ENCODE measurements around the gene NBAS.

The NBAS gene

GRCh38 chr2:15126373-15126772, 434.8 kb downstream of the NBAS start:
- Histone ChIP-seq H3K4me3 (ENCODE audit: low read length) (no peak overlapping the region), H3K4me1 (ENCODE audit: control insufficient read depth, insufficient read depth, low read length) (no peaks in the 10 kb centered on the region), H3K27me3 (ENCODE audit: control insufficient read depth, insufficient read depth, low read length) (no peaks in the 10 kb centered on the region), H3K9ac (ENCODE audit: low read length) (no peak overlapping the region), H3K36me3 (ENCODE audit: control insufficient read depth, insufficient read depth, low read length) (no peaks in the 10 kb centered on the region), H3K9me3 (ENCODE audit: control insufficient read depth, low read length) (no peaks in the 10 kb centered on the region)

DNA sequence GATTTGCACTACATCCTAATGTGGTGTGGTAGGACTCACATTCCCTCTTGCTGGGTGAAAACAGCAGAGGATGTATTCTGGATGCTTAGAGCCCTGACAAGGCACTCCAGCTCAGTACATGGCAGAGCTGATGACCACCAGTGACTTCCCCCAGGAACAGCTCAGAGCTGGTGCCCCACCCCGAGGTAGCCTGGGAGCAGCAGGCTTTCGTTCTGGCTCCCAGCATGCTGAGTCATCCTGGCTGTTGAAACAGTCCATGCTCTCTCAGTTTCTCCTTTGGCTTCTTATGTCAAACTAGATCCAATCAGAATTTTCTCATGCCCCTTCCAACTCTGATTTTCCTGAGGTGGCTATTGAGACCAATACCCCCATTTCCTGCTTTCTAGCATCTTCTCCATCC, 438.2 kb downstream of the NBAS start:
- no peaks in the 10 kb centered on the region for H3K9me3 ChIP-seq (ENCODE audit: control insufficient read depth, low read length)
- no peaks in the 10 kb centered on the region for H3K36me3 ChIP-seq (ENCODE audit: control insufficient read depth, insufficient read depth, low read length)
- no peak overlapping the region for H3K4me3 ChIP-seq (ENCODE audit: low read length)
- H3K9ac ChIP-seq (ENCODE audit: low read length) = no peak overlapping the region
- no peaks in the 10 kb centered on the region for H3K27me3 ChIP-seq (ENCODE audit: control insufficient read depth, insufficient read depth, low read length)
- no peaks in the 10 kb centered on the region for H3K4me1 ChIP-seq (ENCODE audit: control insufficient read depth, insufficient read depth, low read length)

GRCh38 chr2:15120631-15121030, 440.5 kb downstream of the NBAS start:
- H3K4me3 ChIP-seq (ENCODE audit: low read length) = no peak overlapping the region
- H3K9me3 ChIP-seq (ENCODE audit: control insufficient read depth, low read length) = no peaks in the 10 kb centered on the region
- no peak overlapping the region for H3K9ac ChIP-seq (ENCODE audit: low read length)
- no peaks in the 10 kb centered on the region for H3K27me3 ChIP-seq (ENCODE audit: control insufficient read depth, insufficient read depth, low read length)
- no peaks in the 10 kb centered on the region for H3K4me1 ChIP-seq (ENCODE audit: control insufficient read depth, insufficient read depth, low read length)
- no peaks in the 10 kb centered on the region for H3K36me3 ChIP-seq (ENCODE audit: control insufficient read depth, insufficient read depth, low read length)

DNA sequence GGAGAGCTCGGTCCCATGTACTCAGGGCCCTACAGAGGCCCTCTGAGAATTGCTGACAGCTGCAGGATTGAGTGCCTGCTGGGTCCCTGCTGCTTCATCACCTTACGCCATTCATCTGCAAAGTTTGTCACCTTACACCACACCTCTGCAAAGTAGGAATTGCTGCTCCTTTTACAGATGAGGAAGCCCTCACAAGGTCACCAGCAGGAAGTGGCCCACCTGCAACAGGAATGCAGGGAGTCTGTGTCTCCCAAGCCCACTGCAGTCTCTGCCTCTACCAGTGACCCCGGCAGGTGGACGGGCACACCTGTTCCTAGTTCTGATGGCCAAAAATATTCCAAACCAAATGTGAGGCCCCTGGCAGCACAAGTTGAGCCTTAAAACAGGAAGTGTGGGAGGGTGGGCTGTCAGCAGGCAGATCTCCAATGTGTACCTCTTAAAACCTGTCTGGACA, 441.4 kb downstream of the NBAS start:
- H3K27me3 ChIP-seq (ENCODE audit: control insufficient read depth, insufficient read depth, low read length) = no peaks in the 10 kb centered on the region
- H3K4me3 ChIP-seq (ENCODE audit: low read length) = no peak overlapping the region
- H3K9me3 ChIP-seq (ENCODE audit: control insufficient read depth, low read length) = no peaks in the 10 kb centered on the region
- no peaks in the 10 kb centered on the region for H3K4me1 ChIP-seq (ENCODE audit: control insufficient read depth, insufficient read depth, low read length)
- no peak overlapping the region for H3K9ac ChIP-seq (ENCODE audit: low read length)
- no peaks in the 10 kb centered on the region for H3K36me3 ChIP-seq (ENCODE audit: control insufficient read depth, insufficient read depth, low read length)

GRCh38 chr2:15117409-15118050, 443.6 kb downstream of the NBAS start:
- Histone ChIP-seq H3K4me1 (ENCODE audit: control insufficient read depth, insufficient read depth, low read length) (no peaks in the 10 kb centered on the region), H3K27me3 (ENCODE audit: control insufficient read depth, insufficient read depth, low read length) (no peaks in the 10 kb centered on the region), H3K36me3 (ENCODE audit: control insufficient read depth, insufficient read depth, low read length) (no peaks in the 10 kb centered on the region), H3K4me3 (ENCODE audit: low read length) (no peak overlapping the region), H3K9ac (ENCODE audit: low read length) (no peak overlapping the region), H3K9me3 (ENCODE audit: control insufficient read depth, low read length) (no peaks in the 10 kb centered on the region)
